HG02571 (cell line): Measurements from ENCODE around the gene GNA15.
"Not testable (repeated sequence)": the region's sequence is repeated elsewhere in the genome, so short reads cannot be mapped to it uniquely, and the experiment has no call there.

Experiments
- ATAC-seq: cut with Tn5 transposase; IDR thresholded peaks from one replicate; pipeline ENCODE4 v1.9.1; 2021; ENCODE audit warnings: mild to moderate bottlenecking, moderate library complexity; ENCODE audit not compliant: unreplicated experiment

GNA15 gene

DNA sequence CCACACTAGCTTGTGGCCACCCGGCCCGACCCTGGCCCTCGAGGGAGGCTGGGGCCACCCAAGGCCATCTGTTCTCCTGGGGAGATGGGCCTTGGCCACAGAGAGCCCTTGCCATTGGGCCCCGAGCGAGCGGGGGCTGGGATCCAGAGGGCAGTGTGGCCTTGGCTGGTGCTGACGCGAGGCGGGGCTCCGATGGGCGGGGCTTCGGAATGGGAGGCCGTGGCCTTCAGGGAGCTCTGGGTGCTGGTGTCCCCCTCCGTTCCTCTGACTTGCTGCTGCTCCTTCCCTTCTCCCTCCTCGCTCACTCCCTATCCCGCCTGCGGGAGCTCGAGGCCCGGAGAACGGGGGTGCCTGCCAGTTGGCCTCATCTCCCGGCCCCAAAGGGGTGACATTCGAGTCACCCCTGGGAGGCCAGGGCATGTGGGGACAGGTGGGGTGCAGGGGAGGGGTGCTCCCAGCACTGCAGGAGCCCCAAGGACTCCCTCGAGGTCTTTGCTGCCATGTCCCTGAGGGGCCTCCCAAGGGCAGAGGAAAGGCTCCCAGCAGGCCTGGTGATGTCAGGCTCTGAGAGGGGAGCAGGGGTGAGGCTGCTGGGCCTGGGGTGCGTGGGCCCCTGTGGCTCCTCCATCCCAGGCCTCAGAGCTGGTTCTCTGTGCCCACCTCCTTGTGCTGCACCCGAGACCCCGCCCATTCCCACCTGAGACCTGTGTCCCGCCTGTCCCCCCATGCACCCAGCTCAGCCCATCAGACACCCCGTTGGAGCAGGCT, 54.1 kb downstream of the GNA15 start:
- no peak for ATAC-seq

DNA sequence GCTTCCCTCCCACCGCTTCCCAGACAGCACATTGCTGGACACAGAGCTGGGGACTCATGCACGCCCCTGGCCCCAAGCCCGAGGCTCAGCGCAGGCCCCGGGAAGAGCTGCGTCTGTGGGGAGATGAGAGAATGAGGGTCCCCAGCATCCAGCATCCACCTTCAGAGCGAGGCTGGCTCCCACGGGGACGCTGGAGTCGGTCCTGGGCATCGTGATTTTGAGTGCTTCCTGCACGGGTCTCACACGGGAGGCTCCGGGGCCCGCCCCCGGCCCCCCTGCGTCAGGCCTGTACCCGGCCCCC, 54.6 kb downstream of the GNA15 start:
- no peak for ATAC-seq

DNA sequence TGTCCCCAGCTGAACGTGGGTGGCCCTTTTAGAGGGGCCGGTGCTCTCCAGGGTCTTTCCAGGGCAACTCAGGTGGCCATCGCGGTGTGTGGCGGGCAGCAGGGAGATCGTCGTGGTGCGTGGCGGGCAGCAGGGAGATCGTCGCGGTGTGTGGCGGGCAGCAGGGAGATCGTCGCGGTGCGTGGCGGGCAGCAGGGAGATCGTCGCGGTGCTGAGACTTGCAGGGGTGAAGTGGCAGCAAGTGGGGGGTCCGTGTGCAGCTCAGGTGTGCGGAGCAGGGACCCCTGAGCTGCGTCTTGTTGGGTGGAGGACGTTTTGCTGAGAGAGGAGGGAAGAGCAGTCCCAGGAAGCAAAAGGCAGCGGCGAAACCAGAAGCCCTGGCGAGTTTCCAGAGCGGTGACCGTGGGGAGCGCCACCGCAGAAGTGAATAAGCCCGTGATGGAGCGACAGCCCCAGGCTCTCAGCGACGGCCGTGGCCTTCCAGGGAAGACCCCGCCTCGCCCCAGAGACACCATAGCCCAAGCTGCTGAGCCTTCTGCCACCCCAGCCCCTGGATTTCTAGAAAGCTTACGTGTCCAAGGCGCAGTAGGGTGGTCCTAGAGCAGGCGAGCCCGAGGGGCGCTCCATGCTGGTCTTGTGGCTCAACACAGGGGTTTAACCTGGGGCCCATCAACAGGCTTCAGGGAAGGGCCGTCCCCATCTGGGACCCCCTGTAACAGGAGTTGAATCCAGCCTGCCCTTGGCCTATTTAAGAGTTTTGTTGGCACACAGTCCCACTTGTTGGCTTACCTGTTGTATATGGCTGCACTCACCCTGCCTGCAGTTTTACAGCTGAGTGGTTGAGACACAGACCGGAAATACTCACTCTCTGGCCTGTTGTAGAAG, 55.3 kb downstream of the GNA15 start:
- ATAC-seq, result no peak

GRCh38 chr19:3191806-3192104, 55.9 kb downstream of the GNA15 start:
- not testable (repeated sequence) for ATAC-seq

DNA sequence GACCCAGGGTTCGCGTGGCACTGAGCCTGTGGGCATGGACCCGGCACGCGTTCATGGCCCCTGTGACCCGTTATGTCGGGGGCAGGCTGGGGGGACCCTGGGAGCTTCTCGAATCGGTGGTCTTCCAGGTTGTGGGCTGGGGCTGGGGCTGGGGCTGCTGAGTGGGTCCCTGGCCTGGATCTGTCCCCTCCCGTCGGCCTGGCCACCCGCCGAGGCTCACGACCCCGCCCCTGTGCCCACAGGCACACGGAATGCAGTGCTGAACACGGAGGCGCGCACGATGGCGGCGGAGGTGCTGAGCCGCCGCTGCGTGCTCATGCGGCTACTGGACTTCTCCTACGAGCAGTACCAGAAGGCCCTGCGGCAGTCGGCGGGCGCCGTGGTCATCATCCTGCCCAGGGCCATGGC, 56.4 kb downstream of the GNA15 start:
- ATAC-seq, result no peak

GRCh38 chr19:3192684-3193083, 56.9 kb downstream of the GNA15 start:
- ATAC-seq, result no peak

DNA sequence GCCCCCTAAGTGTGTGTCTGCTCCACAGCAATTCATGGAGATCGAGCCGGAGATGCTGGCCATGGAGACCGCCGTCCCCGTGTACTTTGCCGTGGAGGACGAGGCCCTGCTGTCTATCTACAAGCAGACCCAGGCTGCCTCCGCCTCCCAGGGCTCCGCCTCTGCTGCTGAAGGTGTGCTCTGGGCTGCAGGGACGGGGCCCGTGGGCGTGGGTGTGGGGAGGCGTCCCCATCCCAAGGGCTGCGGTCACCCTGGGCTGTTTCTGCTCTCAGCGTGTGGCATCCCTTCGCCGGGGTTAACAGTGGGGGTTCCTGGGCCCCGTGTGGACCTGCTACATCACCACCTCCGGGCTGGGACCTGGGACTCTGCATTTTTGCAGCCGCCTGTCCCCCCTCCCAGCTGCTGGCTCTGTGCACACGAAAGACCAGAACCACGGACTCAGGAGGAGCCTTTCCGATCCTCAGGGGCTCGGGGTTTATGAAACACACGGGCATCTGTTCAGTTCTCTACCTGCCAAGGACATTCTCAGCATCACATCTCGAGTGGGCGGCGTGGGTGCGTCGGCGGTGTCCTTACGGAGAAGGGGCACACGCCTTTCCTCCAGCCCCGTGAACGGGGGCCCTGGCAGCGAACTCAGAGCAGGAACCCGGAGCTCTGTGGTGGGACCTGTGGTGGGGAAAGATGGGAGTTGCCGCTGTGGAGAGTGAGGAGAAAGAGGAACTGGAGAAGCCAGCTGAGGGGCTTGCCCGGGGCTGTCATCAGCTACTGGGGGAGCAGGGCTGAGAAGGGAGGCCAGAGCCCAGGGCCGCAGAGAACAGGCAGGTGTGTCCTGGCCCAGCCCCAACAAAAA, 57.6 kb downstream of the GNA15 start:
- no peak for ATAC-seq

DNA sequence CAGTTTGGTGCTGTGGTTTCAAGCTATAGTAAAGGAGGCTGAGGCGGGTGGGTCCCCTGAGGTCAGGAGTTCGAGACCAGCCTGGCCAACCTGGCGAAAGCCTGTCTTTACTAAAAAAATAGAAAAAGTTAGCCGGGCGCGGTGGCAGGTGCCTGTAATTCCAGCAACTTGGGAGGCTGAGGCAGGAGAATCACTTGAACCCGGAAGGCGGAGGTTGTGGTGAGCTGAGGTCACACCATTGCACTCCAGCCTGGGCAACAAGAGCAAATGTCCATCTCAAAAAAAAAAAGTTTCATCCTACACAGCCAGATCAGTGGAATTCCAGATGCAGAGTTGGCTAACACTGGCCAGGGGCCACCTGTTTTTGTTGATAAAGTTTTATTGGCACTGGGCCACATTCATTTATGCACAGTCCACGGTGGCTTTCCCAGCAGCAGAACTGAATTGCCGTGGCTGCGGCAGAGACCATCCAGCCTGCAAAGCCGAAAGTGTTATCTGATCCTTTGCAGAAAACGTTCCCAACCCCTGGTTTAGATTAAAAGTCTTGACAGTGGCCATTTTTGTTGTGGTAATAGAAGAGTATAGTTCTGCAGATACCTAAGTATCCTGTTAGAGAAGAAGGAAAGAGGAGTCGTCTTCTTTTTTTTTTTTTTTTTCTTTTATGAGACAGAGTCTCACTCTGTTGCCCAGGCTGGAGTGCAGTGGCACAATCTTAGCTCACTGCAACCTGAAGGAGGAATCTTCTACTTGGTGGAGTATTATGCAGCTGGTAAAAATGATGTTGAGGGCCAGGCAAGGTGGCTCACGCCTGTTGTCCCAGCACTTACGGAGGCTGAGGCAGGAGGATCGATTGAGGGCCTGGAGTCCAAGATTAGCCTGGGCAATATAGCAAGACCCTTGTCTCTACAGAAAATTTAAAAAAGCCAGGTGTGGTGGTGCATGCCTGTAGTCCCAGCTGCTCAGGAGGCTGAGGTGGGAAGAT, 58.6 kb downstream of the GNA15 start:
- no peak for ATAC-seq

DNA sequence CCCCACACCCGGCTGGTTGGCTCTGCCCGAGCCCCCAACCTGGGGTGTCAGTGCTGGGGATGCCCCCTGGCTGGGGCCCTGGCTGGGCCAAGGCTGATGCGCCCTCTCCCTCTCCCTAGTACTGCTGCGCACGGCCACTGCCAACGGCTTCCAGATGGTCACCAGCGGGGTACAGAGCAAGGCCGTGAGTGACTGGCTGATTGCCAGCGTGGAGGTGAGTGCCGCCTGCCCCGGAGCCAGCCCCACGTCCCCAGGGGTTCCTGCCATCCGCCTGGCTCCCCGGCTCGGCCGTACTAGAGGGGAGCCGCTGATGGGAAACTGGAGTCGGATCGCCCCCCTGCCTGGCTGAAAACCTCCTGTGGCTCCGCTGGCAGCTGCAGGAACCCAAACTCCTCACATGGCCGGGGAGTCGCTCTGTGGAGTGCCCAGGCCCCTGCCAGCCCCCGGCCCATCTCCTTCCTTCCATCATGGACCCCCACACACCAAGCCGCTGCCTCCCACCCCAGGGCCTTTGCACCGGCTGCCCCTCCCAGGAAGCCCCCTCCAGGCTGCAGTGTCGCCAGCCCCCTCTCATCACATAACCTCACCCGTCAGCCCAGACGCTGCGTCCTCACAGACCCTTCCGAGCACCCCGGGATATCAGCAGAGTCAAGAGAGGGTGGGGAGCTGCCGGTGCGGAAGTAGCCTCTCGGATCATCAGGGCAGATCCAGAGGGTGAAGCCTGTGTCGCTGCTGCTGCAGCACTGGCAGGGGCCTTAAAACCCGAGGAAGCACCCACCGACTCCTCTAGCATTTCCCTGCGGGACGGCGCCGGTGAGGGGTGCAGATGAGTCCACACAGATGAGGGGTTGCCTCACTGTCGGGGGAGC, 60.5 kb downstream of the GNA15 start:
- no peak for ATAC-seq

- ATAC-seq, result no peak
Observed at GRCh38 chr19:3196933-3197205, 61.0 kb downstream of the GNA15 start.

GRCh38 chr19:3198901-3199700, 63.3 kb downstream of the GNA15 start:
- no peak for ATAC-seq

- ATAC-seq, result no peak
Observed at GRCh38 chr19:3201072-3201700, 65.4 kb downstream of the GNA15 start.

GRCh38 chr19:3201911-3202310, 66.1 kb downstream of the GNA15 start:
- ATAC-seq, result no peak

GRCh38 chr19:3202346-3202745, 66.5 kb downstream of the GNA15 start:
- no peak for ATAC-seq

- ATAC-seq, result not testable (repeated sequence)
Observed at GRCh38 chr19:3202895-3203294, 67.1 kb downstream of the GNA15 start.

- no peak for ATAC-seq
Observed at GRCh38 chr19:3203805-3204645, 68.2 kb downstream of the GNA15 start.

- no peak for ATAC-seq
Observed at GRCh38 chr19:3204646-3205275, 68.9 kb downstream of the GNA15 start.
